HepG2 (cell line): ENCODE measurements around the gene MAP2K7. TPM values are rescaled to one million over a fixed set of nuclear protein-coding genes. Genes with fewer than 3 reads are reported as not detected.
A peak's percentile ranks its signal among the peaks of the same experiment; 100 is the strongest.

ENCODE experiments used
- CREB1 ChIP-seq, 2 experiments: fragments of 450-650 bp in 1 of 2; IDR thresholded peaks; 2 replicates each; pipeline ENCODE4 v1.6.1; 2016 to 2017; ENCODE audit warnings: control low read depth in 1 of 2, mild to moderate bottlenecking in 1 of 2, missing compliant biosample characterization in 1 of 2, missing genetic modification characterization in 1 of 2
- EED ChIP-seq: sonication (generic); formaldehyde crosslinking; IDR thresholded peaks from 2 replicates; pipeline ENCODE4 v1.5.0; 2020; ENCODE audit warnings: mild to moderate bottlenecking, missing genetic modification reagents
- NFAT5 ChIP-seq: sonication (generic); formaldehyde crosslinking; IDR thresholded peaks from 2 replicates; pipeline ENCODE4 v1.4.0; 2020; ENCODE audit warnings: missing genetic modification reagents
- NFE2 ChIP-seq: sonication (generic); formaldehyde crosslinking; IDR thresholded peaks from 2 replicates; pipeline ENCODE4 v1.4.0; 2020; ENCODE audit warnings: missing genetic modification reagents
- NFKBIZ ChIP-seq: IDR thresholded peaks from 2 replicates; pipeline ENCODE4 v1.6.1; 2018; ENCODE audit warnings: missing genetic modification reagents, missing compliant biosample characterization
- PITX1 ChIP-seq: sonication (generic); formaldehyde crosslinking; IDR thresholded peaks from 2 replicates; pipeline ENCODE4 v1.5.1; 2020; ENCODE audit warnings: mild to moderate bottlenecking, missing genetic modification reagents
- PRDM15 ChIP-seq: sonication (generic); formaldehyde crosslinking; IDR thresholded peaks from 2 replicates; pipeline ENCODE4 v1.4.0; 2020; ENCODE audit warnings: missing genetic modification reagents
- RFXANK ChIP-seq: IDR thresholded peaks from 2 replicates; pipeline ENCODE4 v1.6.1; 2016
- TSC22D2 ChIP-seq: sonication (generic); formaldehyde crosslinking; IDR thresholded peaks from 2 replicates; pipeline ENCODE4 v1.5.1; 2020; ENCODE audit warnings: missing genetic modification reagents, mild to moderate bottlenecking, borderline replicate concordance
- ZBTB4 ChIP-seq: sonication (generic); formaldehyde crosslinking; IDR thresholded peaks from 2 replicates; pipeline ENCODE4 v1.4.0; 2020; ENCODE audit warnings: missing genetic modification reagents, mild to moderate bottlenecking, borderline replicate concordance
- ZNF687 ChIP-seq: sonication (generic); formaldehyde crosslinking; IDR thresholded peaks from 2 replicates; pipeline ENCODE4 v1.5.1; 2020; ENCODE audit warnings: mild to moderate bottlenecking, missing genetic modification reagents, moderate library complexity
- polyA plus RNA-seq, 8 experiments: library from polyadenylated mRNA; depleted of rRNA in 3 of 8; stranded (reverse) in 7 of 8; unstranded in 1 of 8; fragments of >200 nt; fragmentation: Illumina TruSeq in 4 of 8; extraction: Trizol in 4 of 8; gene quantifications; 2 replicates each; pipeline versions ENCODE4 v1.2.1 to v1.2.3, GENCODE V29; 2011 to 2016; ENCODE audit warnings: low read depth in 4 of 8, missing spikeins in 1 of 8, mixed read lengths in 1 of 8; ENCODE audit not compliant: insufficient read depth in 1 of 8
- total RNA-seq, 5 experiments: library from RNA; depleted of rRNA; stranded (reverse); fragments of >200 nt; fragmentation: Illumina TruSeq; extraction: Trizol; gene quantifications; 2 replicates each; pipeline ENCODE4 v1.2.3, GENCODE V29; 2016; ENCODE audit warnings: low read depth in 1 of 5

The MAP2K7 gene
- total and polyA plus RNA-seq, 2 of the 13 experiments (the other 11 are each of a cell fraction or from before 2014, with no cell fraction given), result 9.0 to 10.8 TPM

GRCh38 chr19:7916103-7916954, 12.7 kb downstream of the MAP2K7 start (continued):
- peak; percentile 82 for TF ChIP-seq ZNF687 (CRISPR knock-in tag)
- no peak for TF ChIP-seq NFKBIZ (CRISPR knock-in tag)
- TF ChIP-seq NFE2 (CRISPR knock-in tag), result no peak
- no peak for TF ChIP-seq RFXANK (CRISPR knock-in tag)
- peak; percentile 18 for TF ChIP-seq EED (CRISPR knock-in tag)
- TF ChIP-seq CREB1 (IDR thresholded peaks at IDR 0.05), result no peak
- no peak for TF ChIP-seq CREB1 (CRISPR knock-in tag; IDR thresholded peaks at IDR 0.05)
- TF ChIP-seq TSC22D2 (CRISPR knock-in tag), result no peak
- no peak for TF ChIP-seq ZBTB4
- TF ChIP-seq PITX1, result no peak
- no peak for TF ChIP-seq NFAT5 (CRISPR knock-in tag)
- TF ChIP-seq PRDM15 (CRISPR knock-in tag), result no peak
